Measurements from ENCODE around the gene CCR7. TPM values are rescaled to one million over a fixed set of nuclear protein-coding genes. Genes with fewer than 3 reads are reported as not detected.
"Not testable (repeated sequence)": the region's sequence is repeated elsewhere in the genome, so short reads cannot be mapped to it uniquely, and the experiment has no call there.

The CCR7 gene
- polyA plus RNA-seq, 1 donor, result 0.20 TPM

DNA sequence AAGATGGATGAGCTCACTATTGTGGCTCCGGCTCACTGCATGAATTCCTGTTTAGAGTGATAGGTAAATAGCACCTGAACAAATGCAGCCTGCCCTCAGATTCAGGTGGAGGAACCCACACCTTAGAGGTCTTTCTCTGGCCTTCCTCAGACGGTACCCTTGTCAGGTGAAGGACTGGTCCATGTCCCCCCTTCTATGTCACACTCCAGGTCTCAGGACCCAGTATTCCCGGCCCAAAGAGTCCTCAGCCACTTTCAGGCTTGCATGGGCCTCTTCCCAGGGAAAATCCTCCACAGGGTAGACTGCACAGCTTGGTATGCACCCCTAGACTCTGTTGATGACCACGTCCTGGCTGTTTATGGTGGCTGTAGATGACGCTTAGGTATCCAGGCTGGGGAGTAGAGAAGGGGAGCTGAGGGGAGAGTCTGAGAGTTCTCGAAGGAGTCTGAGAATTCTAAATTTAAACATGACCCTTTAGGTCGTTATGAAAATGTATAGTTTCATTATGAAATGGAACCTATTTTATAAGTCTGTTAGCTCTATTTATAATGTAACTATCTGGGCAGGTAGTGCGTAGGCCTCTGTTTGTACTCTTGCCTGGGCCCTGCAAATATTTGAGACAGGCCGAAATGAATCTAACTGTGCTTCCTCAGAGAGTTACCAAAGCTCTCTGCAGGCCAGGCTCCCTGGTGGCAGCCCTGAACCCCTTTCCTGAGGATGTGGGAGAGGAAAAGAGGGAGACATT is 32.5 kb upstream of the CCR7 start:
- no peak for DNase-seq

DNA sequence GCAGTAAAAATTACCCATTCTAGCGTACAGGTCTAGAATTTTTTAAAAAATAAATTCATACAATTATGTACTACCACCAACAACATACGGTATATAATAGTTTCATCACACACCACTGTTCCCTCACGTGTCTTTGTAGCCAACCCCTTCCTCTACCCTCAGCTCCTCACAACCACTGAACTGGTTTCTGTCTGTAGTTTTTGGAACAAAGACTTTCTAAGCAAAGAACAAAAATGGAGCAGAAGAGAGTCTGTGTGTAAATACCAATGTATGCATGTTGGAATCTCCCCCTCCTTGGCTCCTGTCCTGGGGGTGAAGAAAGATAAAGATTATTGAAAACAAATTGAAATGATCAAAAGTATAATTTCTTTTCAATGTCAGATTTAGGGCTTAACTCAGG is 31.9 kb upstream of the CCR7 start:
- DNase-seq, result no peak

DNA sequence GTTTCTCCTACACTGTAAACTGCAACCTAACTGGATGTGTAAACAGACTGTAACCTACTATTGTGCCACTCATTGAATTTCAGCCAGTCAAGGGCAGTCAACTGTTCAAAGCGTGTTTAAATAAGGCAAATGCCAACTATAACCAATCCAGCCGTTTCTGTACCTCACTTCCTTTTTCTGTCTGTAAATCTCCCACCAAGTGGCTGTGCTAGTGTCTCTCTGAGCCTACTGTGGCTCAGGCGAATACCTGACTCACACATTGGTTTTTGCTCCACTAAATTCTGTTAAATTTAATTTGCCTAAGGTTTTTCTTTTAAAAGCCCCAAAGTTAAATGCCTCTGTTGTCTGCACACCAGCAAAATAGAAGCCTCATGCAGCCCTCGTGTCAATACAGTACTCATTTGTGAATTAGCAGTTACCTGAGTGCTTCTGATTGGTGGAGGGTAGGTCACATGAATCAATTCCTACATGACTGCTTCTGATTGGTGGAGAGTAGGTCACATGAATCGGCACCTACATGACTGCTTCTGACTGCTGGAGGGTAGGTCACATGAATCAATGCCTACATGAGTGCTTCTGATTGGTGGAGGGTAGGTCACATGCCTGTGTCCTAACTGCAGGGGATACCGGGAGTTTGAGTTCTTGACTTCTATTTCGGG is 31.1 kb upstream of the CCR7 start:
- DNase-seq, result no peak

DNA sequence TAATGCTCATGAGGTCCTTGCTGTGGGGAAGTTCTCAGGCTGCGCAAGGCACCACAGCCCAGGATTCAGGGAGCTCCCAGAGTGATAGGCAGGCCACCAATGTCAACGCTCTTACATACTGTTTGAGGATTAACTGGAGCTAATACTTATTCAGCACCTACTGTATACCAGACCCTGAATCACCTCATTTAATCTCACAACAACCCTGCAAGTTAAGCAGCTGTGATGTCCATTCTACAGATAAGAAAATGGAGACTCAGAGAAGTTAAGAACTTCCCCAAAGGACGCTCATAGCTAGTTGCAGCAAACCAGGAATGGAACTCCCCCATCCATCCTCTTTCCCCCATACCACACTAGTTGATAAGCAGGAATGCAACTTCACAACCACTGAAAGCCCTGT is 25.5 kb upstream of the CCR7 start:
- DNase-seq, result no peak

DNA sequence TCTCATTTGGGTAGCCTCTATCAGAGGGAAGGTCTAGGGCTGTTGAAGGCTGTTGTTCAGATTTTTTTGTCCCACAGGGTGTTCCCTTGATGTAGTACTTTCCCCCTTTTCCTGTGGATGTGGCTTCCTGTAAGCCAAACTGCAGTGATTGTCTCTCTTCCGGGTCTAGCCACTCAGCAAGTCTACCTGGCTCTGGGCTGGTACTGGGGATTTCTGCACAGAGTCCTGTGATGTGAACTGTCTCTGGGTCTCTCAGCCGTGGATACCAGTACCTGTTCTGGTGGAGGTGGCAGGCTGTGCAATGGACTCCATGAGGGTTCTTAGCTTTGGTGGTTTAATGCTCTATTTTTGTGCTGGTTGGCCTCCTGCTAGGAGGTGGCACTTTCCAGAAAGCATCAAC is 23.3 kb upstream of the CCR7 start:
- no peak for DNase-seq

DNA sequence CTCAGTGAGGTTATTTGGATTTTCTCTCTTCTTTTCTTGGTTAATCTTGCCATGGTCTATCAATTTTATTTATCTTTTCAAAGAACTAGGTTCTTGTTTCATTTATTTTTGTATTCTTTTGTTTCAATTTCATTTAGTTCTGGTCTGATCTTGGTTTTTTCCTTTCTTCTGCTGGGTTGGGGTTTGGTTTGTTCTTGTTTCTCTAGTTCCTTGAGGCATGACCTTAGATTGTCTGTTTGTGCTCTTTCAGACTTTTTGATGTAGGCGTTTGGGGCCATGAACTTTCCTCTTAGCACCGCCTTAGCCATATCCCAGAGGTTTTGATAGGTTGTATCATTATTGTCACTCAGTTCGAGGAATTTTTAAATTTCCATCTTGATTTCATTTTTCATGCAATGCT is 21.0 kb upstream of the CCR7 start:
- DNase-seq, result not testable (repeated sequence)

DNA sequence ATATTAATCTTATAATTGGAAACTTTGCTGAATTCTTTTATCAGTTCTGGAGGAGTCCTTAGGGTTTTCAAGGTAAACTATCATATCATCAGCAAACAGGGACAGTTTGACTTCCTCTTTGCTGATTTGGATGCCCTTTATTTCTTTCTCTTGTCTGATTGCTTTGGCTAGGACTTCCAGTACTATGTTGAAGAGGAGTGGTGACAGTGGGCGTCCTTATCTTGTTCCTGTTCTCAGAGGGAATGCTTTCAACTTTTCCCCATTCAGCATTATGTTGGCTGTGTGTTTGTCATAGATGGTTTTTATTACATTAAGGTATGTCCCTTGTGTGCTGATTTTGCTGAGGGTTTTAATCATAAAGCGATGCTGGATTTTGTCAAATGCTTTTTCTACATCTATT is 19.7 kb upstream of the CCR7 start:
- not testable (repeated sequence) for DNase-seq

DNA sequence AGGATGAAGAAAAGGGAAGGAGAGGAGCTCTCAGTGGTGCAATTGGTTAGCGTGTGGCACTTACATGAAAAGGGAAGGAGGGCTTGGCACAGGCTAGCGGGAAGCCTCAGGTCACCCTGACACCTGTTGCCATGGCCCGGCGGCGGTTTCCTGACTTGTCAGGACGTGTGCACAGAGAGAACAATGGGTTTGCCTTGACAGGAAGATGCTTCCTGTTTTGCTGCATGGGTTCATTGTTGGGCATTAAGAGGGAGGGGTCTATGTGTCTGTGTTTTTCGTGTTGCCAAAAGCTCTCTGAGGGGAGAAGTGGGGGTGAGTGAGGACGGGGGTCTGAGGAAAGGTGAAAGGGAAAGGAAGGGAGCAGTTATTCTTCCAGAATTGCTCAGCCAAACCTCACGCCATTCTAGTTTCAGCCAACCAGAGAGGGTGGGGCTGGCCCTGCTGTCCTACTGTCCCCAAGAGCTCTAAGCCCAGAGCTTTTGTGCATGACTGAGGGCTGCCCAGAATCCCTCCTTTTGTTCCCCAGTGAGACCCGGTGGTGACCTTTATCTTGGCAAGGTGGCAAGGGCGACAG is 17.1 kb upstream of the CCR7 start:
- no peak for DNase-seq

DNA sequence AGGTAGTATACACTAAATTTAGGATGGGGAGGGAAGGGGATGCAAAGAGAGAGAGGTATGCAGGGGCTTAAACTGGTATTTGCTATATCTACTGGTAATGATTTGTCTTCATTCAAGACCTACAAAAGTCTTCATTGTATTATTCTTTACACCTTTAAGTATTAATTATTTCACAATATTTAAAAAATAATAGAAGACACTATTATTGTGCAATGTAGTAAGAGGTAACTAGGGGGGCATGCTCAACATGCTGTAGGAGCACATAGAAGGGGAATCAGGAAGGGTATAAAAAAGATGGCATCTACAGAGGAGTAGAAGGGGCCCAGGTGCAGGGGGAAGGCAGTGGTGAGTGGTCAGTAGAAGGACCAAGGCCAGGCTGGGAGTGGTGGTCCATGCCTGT is 14.9 kb upstream of the CCR7 start:
- DNase-seq, result no peak

DNA sequence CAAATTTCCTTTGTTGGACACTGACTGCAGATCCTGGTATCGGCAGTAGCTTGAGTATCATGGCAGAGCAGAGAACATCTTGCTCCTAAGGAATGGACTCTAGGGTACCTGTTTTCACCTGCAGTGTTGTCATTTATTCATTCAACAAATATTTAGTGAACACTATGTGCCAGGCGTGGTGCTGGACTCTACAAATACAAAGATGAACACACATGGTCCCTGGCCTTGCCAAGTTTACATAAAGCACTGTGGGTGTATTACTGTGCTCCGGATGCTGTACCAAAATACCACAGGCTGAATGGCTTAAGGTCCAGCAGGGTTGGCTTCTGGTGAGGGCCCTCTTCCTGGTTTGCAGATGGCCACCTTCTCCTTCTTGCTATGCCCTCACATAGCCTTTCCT is 14.2 kb upstream of the CCR7 start:
- no peak for DNase-seq

DNA sequence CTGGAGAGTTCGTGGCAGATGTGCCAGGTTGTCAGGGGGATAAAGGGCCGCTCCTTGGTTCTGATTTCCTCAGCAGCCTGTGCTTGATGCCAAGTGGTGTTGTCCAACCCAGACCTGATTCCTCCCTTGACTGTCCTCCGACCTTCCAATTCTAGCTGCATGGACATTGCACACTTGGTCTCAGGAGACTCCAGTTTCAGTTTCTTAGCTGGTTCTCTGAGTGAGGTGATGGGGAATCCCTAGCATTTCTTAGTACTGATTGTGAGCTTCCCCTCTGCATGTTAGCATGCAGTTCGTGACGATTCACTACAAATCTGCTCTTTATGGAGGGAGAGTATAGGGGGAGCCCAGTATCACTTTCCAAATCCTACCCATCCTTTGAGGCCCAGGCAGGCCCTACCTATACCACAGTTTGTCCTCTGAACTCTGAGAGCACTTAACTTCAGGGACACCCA is 12.4 kb upstream of the CCR7 start:
- DNase-seq, result no peak

DNA sequence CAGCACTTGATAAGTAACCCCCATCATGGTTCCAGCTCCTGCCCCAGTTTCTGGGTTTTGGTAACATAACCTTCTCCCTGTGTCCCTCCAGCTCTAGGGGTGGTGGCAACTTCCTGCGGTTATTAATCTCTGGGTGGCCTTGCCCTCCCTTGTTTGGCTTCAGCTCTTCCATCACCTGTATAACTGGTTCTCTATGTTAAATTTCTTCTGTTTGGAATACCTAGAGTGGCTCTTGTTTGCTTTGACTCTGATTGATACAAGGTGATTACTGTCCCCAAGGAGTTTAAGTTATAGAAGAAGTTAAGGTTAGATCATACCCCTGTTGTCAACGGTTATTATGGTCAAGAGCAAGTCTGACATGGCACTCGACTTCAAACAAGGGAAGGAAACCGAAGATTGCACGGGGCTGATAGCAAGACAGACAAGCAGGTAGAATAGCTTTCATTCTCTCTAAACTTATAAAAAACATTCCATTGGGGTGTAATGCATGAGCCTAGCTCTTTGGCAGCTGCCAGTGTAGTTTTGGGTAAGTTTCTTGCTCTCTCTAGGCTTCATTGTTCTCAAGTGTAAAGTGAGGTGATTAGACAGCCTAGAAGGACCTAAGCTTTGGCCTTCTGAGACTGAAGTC is 11.0 kb upstream of the CCR7 start:
- no peak for DNase-seq

DNA sequence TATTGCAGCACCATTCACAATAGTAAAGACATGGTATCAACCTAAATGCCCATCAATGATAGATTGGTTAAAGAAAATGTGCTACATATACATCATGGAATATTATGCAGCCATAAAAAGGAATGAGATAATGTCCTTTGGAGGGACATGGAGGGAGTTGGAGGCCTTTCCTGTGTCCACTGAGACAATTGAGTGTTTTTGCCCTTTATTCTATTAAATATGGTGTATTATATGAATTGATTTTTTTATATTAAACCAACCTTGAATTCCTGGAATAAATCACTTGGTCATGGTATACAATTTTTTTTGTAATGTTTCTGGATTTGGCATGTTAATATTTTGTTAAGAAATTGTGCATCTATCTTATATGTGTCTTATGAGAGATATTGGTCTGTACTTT is 9.0 kb upstream of the CCR7 start:
- no peak for DNase-seq

DNA sequence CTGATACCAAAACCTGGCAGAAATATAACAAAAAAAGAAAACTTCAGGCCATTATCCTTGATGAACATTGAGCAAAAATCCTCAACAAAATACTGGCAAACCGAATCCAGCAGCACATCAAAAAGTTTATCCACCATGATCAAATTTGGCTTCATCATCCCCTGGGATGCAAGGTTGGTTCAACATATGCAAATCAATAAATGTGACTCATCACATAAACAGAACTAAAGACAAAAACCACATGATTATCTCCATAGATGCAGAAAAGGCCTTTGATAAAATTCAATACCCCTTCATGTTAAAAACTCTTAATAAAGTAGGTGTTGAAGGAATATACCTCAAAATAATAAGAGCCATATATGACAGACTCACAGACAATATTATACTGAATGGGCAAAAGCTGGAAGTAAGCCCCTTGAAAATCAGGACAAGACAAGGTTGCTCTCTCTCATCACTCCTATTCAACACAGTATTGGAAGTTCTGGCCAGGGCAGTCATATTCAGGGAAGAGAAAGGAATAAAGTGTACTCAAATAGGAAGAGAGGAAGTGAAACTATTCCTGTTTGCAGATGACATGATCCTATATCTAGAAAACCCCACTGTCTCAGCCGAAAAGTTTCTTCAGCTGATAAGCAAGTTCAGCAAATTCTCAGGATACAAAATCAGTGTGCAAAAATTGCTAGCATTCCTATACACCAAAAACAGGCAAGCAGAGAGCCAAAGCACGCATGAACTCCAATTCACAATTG is 7.1 kb upstream of the CCR7 start:
- not testable (repeated sequence) for DNase-seq

DNA sequence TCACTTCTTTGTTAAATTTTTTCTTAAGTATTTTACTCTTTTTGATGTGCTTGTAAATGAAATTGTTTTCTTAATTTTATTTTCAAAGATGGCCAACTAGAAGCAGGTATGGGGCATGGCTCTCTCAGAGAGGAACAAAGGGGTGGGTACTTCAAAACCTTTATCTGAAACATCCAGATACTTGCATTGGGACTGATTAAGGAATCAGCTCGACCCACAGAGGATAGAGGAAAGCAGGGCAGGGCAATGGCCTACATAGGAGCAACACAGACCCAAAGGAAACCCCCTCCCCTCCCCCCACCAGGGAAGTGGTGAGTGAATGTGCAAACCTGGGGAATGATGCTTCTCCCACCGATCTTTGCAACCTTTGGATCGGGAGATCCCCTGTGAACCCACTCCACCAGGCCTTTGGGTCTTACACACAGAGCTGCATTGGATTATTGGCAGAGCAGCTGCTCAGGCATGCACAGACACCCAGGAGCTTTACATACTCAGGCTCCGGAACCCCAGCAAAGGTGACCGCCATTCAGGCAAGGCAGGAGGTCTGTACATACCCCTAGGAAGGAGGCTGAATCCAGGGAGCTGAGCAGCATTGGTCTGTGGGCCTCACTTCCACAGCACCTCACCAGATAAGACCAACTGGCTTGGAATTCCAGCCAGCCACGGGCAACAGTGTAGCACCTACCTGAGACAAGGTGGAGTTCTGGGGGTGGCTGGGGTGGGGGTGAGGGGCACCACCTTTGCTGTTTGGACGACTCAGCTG is 3.0 kb upstream of the CCR7 start:
- no peak for DNase-seq

DNA sequence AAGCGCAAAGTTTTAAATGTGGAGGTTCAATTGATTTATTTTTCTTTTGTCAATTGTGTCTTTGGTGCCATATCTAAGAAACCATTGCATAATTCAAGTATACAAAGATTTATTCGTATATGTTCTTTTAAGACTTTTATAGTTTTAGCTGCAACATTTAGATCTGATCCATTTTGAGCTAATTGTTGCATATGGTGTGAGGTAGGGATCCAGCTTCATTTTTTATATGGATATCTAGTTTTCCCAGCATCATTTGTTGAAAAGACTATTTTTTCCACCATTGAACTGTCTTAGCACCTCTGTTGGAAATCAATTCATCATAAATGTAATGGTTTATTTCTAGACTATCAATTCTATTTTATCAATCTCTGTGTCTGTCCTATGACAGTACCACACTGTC is 2.1 kb upstream of the CCR7 start:
- DNase-seq, result no peak

DNA sequence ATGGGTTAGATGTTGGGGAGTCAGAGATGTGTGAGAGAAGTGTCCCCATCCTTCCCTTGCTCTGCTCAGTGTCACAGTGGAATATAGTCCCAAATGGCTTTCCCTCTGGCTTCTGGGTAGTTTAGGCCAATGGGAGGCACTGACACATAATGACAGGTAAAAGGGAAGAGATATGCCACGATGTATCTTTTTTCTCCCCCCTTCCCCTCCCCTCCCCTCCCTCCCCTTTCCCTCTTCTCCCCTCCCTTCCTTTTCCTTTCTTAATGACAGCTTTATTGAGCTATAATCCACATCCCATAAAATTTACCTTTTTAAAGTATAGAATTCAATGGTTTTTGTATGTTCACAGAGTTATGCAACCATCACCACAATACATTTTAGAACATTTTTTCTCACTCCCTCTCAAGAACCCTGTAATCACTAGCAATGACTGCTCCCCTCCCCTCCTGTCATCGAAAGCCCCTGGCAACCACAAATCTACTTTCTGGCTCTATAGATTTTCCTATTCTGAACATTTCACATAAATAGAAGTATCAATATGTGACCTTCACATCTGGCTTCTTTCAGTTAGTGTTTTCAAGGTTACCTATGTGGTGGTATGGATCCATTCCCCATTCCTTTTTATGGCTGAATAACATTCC is 617 bp upstream of the CCR7 start:
- DNase-seq, result no peak

DNA sequence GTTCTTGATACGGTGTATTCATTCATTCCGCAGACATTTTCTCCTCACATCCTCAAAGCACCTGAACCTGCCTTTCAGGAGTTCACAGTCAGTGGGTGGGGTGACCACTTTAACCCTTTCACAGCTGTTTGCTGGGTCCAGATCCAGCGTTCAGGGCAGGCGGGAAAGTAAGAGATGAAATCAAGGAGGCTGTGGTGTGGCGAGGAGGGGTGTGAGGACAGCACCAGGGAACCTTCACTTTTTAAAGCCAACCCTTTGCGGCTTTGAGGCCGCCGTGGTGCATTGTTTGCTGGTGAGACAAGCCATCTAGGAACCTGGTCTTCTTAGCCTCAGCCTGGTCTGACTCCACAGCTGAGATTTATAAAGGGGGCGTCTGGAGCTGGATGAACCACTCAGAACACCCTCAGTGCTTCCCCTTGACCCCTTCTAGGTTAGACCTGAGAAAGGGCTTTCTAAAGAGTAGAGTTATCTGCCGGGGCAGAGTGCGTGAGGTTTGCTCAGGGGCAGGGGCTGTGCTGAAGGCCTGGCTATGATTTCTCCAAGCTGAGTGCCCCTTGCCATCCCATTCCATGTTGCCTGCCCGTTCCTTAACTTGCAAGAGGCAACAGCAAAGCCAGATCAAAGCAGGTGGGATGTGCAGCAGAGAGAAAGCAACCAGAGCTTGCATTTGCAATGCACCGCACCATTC is 933 bp downstream of the CCR7 start:
- no peak for DNase-seq

DNA sequence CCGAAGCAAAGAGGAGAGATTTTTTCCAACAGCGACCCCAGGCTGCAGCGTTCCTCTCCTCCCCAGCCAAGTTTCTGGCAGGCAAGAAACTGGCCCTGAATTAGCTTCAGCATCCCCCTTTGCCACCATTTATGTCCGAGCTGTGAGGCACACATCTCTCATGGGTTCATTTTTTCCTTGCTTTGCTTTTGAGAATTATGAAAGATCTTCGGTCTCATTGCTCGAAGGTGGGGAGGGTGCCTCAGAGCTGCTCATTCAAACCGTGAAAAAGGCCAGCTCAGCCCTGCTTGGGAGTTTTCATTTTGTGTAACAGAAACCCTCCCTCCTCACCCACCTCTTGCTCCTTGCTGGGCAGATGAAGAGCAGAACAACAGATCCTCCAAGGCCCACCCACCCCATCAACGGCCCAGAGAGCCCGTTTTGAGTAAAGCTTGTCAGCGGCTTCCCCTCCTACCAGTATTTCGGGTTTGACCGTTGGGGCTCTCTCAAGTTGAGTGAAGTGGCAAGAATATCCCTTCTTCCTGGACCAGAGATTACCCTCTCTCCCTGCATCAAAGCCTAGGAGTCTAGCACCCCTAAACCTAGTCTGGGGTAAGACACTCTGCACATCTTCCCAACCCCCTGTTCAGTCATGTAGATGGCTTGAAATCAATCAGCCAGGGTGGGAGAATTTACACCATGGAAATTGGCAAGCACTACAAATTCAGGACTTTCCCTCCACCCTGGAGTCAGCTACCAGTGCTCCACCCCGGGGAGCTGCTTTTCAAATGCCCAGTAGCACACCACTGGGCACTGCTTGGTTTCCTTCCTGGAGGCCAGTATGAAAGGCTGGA is 1.8 kb downstream of the CCR7 start:
- DNase-seq, result no peak

DNA sequence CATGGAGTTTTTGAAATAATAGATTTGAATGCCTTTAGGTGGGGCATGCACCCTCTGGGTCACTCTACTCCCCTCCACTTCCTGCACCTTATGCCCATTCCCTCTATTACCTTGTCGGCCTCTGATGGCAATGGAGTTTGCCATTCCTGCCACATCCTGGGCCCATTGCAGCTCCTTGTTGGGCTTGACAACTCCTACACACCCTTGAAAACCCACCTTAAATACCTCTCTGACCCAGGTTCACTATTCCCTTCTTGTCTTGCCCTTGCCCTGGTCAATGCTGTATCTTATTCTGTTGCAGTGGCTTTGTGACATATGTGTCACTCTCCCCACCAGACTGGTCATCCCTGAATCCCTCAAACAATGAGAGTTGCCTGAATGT is 2.4 kb downstream of the CCR7 start:
- DNase-seq, result no peak

All from left kidney (tissue), 2 donors.